ENCODE results near the gene LRIG1.

The LRIG1 gene

DNA sequence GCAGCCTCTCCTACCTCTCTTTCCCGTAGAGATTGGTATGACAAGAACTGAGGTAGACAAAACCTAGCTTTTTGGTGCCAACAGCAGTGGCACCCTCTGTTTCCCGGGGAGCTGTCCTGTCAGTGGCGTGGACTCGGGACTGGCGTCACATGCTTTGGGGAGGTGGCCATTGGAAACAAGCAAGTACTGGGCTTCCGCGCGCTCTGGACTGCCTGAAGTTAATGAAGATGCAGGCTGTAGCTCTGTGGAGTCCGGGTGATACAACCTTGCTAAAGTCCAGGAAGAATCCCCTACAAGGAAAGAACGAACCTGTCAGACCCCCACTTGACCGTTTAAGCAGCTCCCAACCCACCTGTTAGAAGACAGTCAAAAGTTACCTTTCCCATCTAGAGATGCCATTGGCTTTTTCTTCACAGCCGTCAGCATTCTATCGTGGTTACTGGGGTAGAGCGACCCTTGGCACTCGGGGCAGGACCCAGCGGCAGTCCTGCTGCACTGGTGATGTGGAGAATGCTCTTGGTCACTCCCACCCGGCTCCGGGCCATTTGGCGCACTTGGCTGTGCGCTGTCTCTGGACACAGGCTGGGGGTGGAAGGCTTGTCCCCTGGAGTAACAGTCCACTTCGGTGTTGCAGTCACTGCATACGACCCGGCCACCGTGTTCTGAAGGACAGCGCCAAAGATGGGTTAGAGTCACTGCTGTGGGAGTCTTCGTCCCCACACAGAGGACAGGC, 120.5 kb downstream of the LRIG1 start:
- no peak for DNase-seq (ENCODE audit: extremely low read depth, insufficient read length)
- TF ChIP-seq, protein P1, sequence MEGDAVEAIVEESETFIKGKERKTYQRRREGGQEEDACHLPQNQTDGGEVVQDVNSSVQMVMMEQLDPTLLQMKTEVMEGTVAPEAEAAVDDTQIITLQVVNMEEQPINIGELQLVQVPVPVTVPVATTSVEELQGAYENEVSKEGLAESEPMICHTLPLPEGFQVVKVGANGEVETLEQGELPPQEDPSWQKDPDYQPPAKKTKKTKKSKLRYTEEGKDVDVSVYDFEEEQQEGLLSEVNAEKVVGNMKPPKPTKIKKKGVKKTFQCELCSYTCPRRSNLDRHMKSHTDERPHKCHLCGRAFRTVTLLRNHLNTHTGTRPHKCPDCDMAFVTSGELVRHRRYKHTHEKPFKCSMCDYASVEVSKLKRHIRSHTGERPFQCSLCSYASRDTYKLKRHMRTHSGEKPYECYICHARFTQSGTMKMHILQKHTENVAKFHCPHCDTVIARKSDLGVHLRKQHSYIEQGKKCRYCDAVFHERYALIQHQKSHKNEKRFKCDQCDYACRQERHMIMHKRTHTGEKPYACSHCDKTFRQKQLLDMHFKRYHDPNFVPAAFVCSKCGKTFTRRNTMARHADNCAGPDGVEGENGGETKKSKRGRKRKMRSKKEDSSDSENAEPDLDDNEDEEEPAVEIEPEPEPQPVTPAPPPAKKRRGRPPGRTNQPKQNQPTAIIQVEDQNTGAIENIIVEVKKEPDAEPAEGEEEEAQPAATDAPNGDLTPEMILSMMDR (IDR thresholded peaks at IDR 0.05; ENCODE audit: insufficient read depth, low read length, poor library complexity, severe bottlenecking), result no peak
- H3K36me3 ChIP-seq (ENCODE audit: control insufficient read depth, insufficient read depth, low read length), result peaks cover 32% of the 10 kb centered on the region
- no peaks in the 10 kb centered on the region for H3K27me3 ChIP-seq (replicated peaks; ENCODE audit: control insufficient read depth, insufficient read depth, low read length)
- no peak overlapping the region for H3K4me3 ChIP-seq (replicated peaks; ENCODE audit: low read depth, low read length)

DNA sequence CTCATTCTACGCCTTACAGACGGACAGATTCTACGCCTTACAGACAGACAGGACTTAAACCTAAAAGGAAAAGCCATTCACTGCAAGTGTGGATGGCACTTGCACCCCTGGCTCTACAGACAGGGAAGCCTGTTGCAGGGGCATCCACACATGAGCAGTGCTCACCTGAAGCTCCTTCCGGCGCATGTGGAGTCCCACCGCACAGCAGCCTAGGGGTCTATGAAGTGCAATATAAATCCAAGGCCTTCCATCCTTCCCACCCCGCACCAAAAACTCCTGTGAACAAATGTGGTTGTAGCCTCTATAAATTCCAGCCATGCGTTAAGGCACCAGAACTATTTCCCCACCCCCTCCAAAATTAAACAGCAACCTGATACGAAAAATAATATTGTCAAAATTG, 121.3 kb downstream of the LRIG1 start:
- Histone ChIP-seq H3K4me3 (replicated peaks; ENCODE audit: low read depth, low read length) (no peak overlapping the region), H3K27me3 (replicated peaks; ENCODE audit: control insufficient read depth, insufficient read depth, low read length) (no peaks in the 10 kb centered on the region), H3K36me3 (ENCODE audit: control insufficient read depth, insufficient read depth, low read length) (peaks cover 30% of the 10 kb centered on the region)
- DNase-seq (ENCODE audit: extremely low read depth, insufficient read length), result no peak
- TF ChIP-seq, protein P1 (IDR thresholded peaks at IDR 0.05; ENCODE audit: insufficient read depth, low read length, poor library complexity, severe bottlenecking), result no peak

DNA sequence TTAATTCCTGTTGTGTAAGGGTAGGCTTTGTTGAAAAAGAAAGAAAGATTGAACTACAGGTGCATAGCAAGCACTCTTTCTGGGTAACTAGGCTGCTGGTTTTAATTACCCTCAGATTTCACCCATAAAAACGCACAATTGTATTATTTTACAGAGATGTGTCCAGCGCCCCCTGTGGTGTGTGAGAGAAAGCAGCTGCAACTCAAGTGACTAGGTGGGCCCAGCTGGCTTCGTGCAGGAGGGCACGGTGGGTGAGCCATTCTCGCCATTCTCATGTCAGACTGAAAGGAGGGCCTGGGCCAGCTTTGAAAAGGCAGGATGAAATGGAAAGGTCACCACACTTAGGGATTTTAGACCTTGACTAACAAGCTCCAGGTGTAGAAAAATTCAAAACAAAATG, 122.6 kb downstream of the LRIG1 start:
- no peak for DNase-seq (ENCODE audit: extremely low read depth, insufficient read length)
- H3K27me3 ChIP-seq (replicated peaks; ENCODE audit: control insufficient read depth, insufficient read depth, low read length), result no peaks in the 10 kb centered on the region
- H3K36me3 ChIP-seq (ENCODE audit: control insufficient read depth, insufficient read depth, low read length), result peaks cover 24% of the 10 kb centered on the region
- TF ChIP-seq, protein P1 (IDR thresholded peaks at IDR 0.05; ENCODE audit: insufficient read depth, low read length, poor library complexity, severe bottlenecking), result peak; percentile 71
- no peak overlapping the region for H3K4me3 ChIP-seq (replicated peaks; ENCODE audit: low read depth, low read length)

DNA sequence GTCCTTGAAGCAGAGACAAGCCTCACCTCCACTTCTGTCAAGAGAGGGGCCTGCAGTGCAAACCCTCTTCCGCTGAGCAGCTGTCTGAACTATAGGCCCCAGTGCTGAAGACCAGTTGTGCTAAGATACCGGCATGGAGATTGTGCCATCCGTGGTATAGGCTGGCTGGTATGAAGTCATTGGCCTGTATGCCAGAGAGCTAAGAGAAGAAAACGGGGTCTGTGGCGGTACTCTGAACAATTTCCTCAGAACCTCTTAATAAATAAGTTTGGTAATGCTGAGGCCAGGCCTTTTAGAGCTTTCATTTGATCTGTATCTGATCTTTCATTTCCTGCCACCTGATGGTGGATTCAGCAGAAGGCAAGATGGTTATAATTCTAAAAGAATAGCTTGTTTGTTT, 123.0 kb downstream of the LRIG1 start:
- no peaks in the 10 kb centered on the region for H3K27me3 ChIP-seq (replicated peaks; ENCODE audit: control insufficient read depth, insufficient read depth, low read length)
- TF ChIP-seq, protein P1 (IDR thresholded peaks at IDR 0.05; ENCODE audit: insufficient read depth, low read length, poor library complexity, severe bottlenecking), result no peak
- DNase-seq (ENCODE audit: extremely low read depth, insufficient read length), result no peak
- H3K4me3 ChIP-seq (replicated peaks; ENCODE audit: low read depth, low read length), result no peak overlapping the region
- peaks cover 24% of the 10 kb centered on the region for H3K36me3 ChIP-seq (ENCODE audit: control insufficient read depth, insufficient read depth, low read length)

DNA sequence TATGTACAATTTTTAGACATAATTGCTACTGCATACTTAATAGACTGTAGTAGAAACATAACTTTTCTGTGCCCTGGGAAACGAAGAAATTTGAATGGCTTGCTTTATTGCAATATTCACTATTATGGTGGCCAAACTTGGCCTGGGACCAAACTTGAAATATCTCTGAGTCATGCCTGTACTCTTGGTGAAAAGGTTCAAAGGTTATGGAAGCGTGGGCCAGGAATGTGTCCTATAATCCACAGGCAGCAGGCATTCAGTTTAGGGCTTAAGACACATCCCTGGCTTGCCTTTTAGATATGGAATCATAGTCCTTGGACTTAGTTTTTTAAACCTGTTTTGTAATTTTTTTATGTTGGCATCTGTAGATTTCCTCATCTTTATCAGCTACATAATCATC, 124.3 kb downstream of the LRIG1 start:
- Histone ChIP-seq H3K36me3 (ENCODE audit: control insufficient read depth, insufficient read depth, low read length) (peaks cover 16% of the 10 kb centered on the region), H3K4me3 (replicated peaks; ENCODE audit: low read depth, low read length) (no peak overlapping the region), H3K27me3 (replicated peaks; ENCODE audit: control insufficient read depth, insufficient read depth, low read length) (no peaks in the 10 kb centered on the region)
- TF ChIP-seq, protein P1 (IDR thresholded peaks at IDR 0.05; ENCODE audit: insufficient read depth, low read length, poor library complexity, severe bottlenecking), result no peak
- DNase-seq (ENCODE audit: extremely low read depth, insufficient read length), result no peak

All from GM06990 (cell line).